GM20000 (cell line): ENCODE data around the gene CIDEA.

Experiments
- DNase-seq: peaks from one replicate; pipeline ENCODE4 v3.0.0; 2012; ENCODE audit warnings: low spot score
- TF ChIP-seq, protein P1 (sequence below): IDR thresholded peaks from 2 replicates; pipeline ENCODE4 v1.5.1; 2012; ENCODE audit warnings: mild to moderate bottlenecking, control low read depth; ENCODE audit errors: extremely low read depth, missing control alignments

The CIDEA gene

DNA sequence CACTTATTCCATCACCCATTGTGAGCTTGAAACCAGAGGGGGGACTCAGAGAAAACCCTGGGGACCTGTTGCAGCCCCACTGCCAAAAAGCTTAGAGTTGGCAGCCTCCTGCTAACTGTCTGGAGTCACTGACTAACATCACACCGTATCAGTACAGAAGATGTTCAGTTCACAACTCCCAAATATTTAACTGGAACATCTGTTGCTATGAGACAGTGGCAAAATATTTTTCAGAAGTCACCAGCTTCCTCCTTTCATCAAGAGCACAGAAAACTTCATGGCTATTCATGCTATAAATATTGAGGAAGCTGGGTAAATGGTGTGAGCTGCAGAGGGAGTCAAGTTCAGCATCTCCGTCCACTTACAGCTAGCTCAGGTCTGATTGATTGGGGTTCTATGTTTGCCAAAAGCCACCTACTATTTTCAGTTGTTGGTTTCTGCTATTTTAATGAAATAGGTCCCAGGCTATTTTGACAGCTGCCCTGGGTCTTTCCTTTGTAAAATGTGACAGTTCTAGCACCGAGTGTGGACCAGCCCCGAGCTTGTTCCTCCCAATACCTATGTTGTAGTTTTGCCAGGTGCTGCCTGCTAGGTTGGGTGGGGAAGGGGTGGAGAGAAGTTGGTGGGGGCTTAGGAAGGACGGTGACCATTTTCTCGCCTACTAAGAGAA is 63.6 kb downstream of the CIDEA start:
- TF ChIP-seq, protein P1, sequence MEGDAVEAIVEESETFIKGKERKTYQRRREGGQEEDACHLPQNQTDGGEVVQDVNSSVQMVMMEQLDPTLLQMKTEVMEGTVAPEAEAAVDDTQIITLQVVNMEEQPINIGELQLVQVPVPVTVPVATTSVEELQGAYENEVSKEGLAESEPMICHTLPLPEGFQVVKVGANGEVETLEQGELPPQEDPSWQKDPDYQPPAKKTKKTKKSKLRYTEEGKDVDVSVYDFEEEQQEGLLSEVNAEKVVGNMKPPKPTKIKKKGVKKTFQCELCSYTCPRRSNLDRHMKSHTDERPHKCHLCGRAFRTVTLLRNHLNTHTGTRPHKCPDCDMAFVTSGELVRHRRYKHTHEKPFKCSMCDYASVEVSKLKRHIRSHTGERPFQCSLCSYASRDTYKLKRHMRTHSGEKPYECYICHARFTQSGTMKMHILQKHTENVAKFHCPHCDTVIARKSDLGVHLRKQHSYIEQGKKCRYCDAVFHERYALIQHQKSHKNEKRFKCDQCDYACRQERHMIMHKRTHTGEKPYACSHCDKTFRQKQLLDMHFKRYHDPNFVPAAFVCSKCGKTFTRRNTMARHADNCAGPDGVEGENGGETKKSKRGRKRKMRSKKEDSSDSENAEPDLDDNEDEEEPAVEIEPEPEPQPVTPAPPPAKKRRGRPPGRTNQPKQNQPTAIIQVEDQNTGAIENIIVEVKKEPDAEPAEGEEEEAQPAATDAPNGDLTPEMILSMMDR = no peak
- no peak for DNase-seq

DNA sequence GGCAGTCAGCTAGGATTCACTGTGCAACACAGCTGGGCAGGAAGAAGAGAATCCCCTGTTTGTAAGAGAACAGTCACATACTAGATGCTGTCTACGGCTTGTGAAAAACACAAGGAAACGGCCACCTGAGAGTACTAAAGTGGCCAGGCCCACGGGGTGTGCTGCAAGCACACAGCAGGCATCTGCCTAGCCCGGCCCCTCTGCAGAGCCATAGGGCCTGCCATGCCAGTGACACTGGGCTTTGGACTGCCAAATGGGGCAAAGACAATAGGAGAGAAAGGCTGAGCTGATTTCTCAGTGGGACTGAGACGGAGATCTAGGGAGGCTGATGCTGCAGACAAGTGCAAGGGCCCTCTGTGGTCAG is 64.2 kb downstream of the CIDEA start:
- TF ChIP-seq, protein P1 = no peak
- DNase-seq = no peak

DNA sequence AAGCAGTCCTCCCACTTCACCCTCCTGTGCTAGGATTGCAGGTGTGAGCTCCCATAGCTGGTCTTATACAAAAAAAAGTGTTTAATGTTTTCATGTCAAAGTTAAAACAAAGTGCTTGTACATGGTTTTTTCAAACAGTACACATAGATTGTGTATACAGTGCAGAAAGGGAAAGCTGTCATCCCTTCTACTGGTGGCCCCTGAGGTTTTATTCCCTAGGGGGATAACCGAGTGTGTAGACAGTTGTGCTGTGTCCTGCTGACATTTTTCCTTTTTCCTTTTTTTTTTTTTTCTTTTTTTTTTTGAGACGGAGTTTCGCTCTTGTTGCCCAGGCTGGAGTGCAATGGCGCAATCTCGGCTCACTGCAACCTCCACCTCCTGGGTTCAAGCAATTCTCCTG is 64.7 kb downstream of the CIDEA start:
- DNase-seq = no peak
- TF ChIP-seq, protein P1 = no peak

DNA sequence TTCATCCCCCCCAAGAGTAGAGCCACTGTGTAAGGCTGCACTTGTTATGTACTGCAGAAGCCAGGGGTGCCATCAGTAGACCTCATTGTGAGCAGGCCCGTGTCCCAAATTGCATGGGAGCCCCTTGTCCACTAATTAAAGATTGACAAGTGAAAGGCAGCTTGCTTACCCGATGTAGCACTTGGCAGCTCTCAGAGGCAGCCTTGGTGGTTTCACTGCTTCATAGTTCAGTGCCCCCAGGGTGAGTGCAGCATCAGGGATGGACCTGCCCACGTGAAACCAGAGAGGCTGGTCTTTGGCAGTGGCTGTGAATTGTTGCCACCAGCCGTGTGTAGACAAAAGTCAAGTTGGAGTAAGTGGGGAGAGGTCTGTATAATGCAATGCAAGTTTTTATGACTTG is 67.2 kb downstream of the CIDEA start:
- DNase-seq = peak; percentile 60
- TF ChIP-seq, protein P1 = no peak

DNA sequence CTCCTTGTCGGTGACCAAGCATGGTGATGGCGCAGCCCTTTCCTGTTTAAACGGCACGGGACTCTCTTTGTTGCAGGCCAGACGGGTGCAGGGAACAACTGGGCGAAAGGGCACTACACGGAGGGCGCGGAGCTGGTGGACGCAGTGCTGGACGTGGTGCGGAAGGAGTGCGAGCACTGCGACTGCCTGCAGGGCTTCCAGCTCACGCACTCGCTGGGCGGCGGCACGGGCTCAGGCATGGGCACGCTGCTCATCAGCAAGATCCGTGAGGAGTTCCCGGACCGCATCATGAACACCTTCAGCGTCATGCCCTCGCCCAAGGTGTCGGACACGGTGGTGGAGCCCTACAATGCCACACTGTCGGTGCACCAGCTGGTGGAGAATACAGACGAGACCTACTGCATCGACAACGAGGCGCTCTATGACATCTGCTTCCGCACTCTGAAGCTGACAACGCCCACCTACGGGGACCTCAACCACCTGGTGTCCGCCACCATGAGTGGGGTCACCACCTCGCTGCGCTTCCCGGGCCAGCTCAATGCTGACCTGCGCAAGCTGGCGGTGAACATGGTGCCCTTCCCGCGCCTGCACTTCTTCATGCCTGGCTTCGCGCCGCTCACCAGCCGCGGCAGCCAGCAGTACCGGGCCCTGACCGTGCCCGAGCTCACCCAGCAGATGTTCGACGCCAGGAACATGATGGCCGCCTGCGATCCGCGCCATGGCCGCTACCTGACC is 71.0 kb downstream of the CIDEA start:
- no peak for DNase-seq
- TF ChIP-seq, protein P1 = no peak

DNA sequence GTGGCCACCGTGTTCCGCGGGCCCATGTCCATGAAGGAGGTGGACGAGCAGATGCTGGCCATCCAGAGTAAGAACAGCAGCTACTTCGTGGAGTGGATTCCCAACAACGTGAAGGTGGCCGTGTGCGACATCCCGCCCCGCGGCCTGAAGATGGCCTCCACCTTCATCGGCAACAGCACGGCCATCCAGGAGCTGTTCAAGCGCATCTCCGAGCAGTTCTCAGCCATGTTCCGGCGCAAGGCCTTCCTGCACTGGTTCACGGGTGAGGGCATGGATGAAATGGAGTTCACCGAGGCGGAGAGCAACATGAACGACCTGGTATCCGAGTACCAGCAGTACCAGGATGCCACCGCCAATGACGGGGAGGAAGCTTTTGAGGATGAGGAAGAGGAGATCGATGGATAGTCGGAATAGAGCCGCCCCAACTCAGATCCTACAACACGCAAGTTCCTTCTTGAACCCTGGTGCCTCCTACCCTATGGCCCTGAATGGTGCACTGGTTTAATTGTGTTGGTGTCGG is 71.6 kb downstream of the CIDEA start:
- no peak for DNase-seq
- TF ChIP-seq, protein P1 = no peak

DNA sequence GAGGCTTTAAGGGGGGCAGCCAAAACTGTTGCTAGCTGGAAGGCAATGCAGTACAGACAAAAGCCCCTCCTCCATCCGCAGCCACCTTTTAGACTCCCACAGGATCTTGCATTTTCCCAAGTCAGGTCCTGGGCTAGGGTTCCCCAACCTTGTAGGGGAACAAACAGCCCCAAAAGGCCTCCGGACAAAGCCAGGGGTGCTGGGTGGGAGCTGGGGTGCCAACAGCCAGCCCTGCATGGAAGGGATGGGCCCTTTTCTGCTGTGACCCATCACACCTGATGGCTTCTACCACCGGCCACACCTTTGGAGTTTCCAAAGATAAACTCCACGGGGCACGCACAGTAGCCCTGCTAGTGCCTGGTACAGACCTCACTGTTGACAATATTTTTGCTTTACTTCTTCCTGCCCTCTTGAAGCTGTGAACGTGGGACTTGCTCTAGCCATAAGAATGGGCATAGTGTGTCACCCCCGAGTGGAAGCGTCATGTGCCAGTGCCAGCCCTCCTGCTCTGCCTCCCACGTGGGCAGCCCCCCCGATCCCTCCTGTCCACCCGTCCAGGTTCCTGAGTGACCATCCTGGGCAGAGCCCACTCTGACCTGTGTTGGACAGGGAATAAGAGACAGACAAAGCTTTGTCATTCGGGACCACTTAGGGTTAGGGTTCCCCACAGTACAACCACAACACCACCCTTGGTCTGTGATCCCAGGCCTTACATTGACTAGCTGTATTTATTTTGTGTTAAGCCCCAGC is 72.7 kb downstream of the CIDEA start:
- TF ChIP-seq, protein P1 = no peak

More for the DNA sequence above, 72.7 kb downstream of the CIDEA start:
- no peak for DNase-seq
